8988T (cell line): ENCODE data around the gene SRR.
"Not testable (repeated sequence)": the region's sequence is repeated elsewhere in the genome, so short reads cannot be mapped to it uniquely, and the experiment has no call there.

Source experiments
- DNase-seq: peaks from one replicate; pipeline ENCODE4 v3.0.0; 2011

Gene SRR, protein sequence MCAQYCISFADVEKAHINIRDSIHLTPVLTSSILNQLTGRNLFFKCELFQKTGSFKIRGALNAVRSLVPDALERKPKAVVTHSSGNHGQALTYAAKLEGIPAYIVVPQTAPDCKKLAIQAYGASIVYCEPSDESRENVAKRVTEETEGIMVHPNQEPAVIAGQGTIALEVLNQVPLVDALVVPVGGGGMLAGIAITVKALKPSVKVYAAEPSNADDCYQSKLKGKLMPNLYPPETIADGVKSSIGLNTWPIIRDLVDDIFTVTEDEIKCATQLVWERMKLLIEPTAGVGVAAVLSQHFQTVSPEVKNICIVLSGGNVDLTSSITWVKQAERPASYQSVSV

GRCh38 chr17:2303204-2304188, at the start of gene SRR, which contains the start of gene SMG6:
Gene SRR (plus strand): TSS chr17:2303950. CDS start chr17:2315561, 11,611 bp downstream.
Gene SMG6 (minus strand): TSS chr17:2303785. CDS start chr17:2303720, 65 bp downstream.
- peak; percentile 87 for DNase-seq

DNA sequence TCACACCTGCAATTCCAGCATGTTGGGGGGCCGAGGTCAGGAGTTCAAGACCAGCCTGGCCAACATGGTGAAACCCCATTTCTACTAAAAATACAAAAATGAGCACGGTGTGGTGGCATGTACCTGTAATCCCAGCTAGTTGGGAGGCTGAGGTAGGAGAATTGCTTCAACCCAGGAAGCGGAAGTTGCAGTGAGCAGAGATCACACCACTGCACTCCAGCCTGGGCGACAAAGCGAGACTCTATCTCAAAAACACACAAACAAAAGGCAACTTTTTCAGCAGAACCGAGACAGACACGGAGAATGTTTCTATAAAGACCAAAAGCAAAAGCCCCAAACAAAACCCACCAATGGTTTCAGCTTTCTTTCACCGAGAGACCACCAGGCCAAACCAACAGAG, 44.9 kb upstream of the SRR start:
- not testable (repeated sequence) for DNase-seq

DNA sequence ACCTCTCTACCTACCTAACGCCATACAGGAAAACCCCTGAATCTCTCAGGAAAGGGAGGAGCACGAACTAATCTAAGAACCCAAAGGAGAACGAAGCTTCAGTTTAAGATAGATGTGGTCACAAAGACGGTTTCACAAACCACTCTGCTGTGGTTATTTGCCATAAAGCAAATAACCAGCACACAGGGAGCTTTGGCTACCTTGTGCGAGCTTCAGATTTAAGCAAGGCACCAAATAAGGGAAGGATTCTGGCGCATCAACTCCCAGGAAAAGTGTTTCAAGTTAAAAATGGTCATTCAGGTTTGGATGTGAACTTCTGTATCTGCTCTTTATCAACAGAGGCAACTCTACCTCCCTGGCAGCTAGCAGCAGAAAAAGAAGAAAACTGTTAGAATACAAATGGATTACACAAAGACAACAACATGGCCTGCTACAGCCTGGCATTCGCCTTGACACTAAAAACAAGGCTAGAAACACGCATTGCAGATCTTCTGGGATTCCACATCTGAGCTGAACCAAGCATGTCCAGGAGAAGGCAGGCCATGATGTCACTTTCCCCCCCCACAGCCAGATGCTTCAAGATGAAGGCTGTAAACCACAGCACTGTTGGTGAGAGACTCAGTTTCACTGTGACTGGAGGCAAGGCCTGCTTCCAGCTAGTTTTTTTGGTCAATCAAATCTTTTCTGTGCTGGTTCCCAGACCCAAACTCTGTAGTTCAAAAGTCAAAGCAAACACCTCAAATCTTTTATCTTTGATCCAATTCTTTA, 43.8 kb upstream of the SRR start:
- no peak for DNase-seq

GRCh38 chr17:2262135-2262587, 41.6 kb upstream of the SRR start:
- no peak for DNase-seq

- DNase-seq: no peak
Measured at GRCh38 chr17:2263183-2264066, 40.3 kb upstream of the SRR start.

- no peak for DNase-seq
Measured at GRCh38 chr17:2264067-2264860, 39.5 kb upstream of the SRR start.

GRCh38 chr17:2265166-2265565, 38.6 kb upstream of the SRR start:
- DNase-seq: not testable (repeated sequence)

DNA sequence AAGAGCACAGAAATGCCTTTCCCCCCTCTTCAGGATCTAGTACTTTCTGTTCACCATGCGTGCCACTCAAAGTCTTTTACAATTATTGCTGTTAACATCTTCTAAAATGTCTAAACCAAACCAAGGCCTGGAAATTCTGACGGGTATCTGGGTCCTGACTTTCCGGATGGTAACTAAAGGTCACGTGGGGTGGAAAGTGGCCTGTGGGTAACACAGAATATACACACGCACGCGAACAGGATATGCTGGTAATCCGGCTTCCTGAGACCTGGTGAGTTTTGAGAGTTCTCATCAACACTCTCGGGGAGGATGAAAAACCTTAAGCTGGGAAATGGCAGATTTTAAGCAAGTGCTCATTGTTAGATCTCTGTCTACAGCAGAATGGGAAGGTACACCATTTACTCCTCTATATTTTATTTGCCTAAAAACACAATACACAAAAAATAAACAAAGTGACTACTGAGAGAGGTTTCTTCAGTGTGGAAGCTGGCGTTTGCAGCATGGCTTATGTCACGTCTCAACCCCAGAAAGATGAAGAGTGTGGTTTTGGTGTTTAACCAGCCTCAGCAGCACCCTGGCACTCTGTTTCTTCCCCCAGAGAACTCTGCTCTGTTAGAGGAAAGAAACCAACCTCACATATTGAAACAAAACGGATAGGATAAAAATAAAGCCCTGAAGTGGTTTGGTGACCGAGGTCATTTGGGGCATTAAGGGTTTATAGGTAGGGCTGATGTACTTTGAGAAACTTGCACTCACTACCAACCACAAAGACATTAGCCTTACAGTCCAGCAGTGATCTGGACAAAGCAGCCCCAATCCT, 37.5 kb upstream of the SRR start:
- DNase-seq: no peak

DNA sequence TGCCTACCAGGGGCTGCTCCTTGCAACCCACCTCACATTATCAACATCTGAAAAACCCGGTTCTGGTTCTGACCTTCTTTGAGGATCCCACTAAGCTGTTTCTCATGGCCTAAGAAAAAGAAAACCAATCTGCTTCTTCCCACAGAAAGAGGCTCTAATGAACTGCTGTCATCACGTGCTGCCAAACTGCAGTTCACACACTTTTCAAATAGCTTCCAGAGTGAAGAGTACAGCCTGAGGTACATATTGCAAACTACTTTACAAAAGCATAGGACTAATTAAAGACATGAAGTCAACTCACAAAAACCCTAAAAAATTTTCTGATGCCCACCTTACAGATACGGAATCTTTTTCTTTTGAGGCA, 36.9 kb upstream of the SRR start:
- DNase-seq: no peak

DNA sequence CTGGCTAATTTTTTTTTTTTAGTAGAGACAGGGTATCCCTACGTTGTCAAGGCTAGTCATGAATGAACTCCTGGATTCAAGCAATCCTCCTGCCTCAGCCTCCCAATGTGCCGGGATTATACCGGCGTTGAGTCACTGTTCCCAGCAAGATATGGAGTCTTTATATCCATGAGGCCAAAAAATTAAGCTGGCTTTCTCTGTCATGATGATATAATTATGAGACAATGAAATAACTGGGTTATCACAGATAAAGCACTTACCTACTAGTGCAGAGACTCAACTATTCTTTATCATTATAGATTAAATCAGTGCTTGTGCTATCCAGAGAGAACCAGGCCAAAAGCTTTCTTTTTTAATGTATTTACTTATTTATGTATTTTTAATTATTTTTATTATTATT, 36.4 kb upstream of the SRR start:
- DNase-seq: no peak

DNA sequence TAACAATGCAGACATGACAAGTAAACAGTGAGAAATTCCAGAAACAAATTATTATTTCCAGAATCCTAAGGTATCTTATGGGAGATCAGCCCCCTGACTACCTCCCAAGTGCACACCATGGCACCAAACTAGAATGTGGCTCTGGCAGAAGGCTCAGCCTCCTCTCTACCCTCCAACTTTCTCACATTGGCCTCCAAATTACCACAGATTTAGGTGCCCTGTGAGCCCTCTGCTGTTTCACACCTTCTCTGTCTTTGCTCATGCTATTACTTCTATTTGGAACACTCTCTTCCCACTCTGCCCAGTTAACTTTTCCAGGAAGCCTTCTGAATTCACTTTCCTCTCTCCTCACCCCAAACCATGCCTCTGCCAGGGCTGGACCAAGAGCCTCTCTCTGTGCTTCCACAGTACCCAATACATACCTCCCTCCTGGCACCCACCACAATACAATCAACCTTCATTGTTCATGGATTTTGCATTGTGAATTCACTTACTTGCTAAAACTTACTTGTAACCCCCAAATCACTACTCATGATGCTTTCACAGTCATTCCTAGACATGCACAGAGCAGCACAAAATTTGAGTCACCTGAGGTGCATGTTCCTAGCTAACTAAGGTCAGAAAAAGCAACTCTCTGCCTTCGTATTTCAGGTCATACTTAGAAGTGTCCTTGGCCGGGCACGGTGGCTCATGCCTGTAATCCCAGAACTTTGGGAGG, 31.6 kb upstream of the SRR start:
- no peak for DNase-seq

DNA sequence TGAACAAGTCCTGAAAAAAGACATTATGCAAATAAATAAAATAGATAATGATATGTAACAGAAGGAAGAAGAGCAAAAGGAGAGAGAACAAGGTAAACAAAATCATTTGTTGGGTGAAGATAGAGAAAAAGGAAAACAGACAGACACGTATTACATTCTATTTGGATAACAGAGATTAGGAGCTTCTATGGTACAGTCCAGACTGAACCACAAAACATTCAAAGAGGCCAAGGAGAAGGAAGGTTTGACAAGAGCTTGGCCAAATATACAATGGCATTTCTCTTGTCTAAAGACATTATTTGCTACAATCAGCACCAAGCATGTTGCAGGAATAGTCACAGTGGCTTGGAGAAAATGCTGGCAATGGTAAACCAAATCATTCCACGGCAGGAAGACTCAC, 29.3 kb upstream of the SRR start:
- DNase-seq: no peak

- DNase-seq: no peak
Measured at GRCh38 chr17:2275722-2276121, 28.0 kb upstream of the SRR start.

- DNase-seq: no peak
Measured at GRCh38 chr17:2277429-2278170, 26.1 kb upstream of the SRR start.

DNA sequence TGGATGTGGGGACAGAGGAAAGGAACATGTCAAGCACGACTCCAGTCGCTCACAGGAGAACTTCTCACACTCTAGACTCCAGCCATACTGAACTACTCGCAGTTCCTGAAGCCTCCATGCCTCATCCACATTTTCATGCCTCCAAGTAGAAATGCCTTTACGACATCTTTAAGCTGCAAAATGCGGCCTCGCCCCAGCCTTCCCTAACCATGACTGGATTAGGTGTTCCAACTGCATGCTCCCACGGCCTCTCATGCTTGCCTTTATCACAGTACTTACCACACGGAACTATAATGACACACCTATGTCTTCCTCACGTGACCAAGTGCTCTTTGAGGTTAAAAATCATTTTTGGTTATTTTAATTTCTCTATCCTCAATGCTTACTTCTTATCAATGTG, 24.0 kb upstream of the SRR start:
- no peak for DNase-seq

- DNase-seq: no peak
Measured at GRCh38 chr17:2282297-2282873, 21.4 kb upstream of the SRR start.

DNA sequence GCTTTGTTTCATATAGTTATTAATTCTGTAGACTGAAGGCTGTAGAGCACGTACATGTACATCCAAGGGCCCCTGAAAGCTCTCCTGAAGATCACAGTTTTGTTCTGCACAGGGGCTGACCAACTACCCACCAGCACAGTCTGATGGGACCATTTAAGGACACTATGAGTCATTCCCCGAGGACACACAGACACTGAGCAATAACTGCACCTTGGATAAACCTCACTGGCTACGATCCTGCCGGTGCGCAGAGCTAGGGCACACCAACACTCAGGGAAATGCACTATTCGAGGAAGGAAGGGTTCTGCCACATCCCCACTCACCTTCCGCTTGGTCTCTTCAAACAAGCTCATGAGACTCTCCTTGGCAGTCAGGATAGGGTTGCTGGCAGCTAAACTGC, 20.4 kb upstream of the SRR start:
- no peak for DNase-seq

GRCh38 chr17:2289878-2290478, 13.8 kb upstream of the SRR start:
- no peak for DNase-seq
